ENCODE results near the gene CAMKK2. TPM values are rescaled to one million over a fixed set of nuclear protein-coding genes. Genes with fewer than 3 reads are reported as not detected.
"Not testable (repeated sequence)": the region's sequence is repeated elsewhere in the genome, so short reads cannot be mapped to it uniquely, and the experiment has no call there.

The CAMKK2 gene
- total RNA-seq, 1 donor, result 22.8 TPM

DNA sequence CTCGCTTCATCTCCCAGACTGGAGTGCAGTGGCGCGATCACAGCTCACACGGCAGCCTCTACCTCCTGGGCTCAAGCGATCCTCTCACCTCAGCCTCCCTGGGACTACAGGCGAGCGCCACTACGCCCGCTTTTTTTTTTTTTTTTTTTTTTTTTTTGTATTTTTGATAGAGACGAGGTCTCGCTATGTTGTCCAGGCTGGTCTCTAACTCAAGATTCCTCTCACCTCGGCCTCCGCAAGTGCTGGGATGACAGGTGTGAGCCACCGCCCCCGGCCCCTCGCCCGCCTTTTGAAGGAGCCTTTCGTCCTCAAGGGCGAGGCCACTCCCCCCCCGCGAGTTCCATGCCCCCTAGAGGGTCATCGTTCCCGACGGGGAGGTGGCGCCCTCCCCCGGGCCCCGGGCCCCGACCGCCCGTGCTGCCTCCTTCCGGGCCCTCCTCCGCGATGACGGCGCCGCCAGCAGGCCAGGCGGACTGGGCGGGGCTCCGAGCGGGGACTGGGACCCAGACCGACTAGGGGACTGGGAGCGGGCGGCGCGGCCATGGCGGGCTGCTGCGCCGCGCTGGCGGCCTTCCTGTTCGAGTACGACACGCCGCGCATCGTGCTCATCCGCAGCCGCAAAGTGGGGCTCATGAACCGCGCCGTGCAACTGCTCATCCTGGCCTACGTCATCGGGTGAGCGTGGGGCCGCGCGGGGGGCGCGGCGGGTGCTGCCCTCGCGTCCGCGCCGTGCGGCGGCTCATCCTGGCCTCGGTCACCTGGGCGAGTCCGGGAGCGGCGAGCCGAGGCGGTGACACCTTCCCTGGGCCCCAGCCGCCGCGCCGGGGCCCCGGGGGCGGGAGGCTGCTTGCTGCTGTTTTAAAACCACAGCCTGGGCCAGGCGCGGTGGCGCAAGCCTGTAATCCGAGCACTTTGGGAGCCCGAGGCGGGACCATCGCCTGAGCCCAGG is 86.6 kb downstream of the CAMKK2 start, which contains the start of gene P2RX4:
TSS of gene P2RX4 (plus strand) at position 506 of the 949 bp plus-strand sequence. CDS start at position 542, 36 bp downstream.
- DNase-seq (ENCODE audit: insufficient read length, low spot score, missing footprints), result peak; percentile 94
- no peaks in the 10 kb centered on the region for H3K9me3 ChIP-seq (ENCODE audit: low read depth, low read length)
- H3K4me3 ChIP-seq (ENCODE audit: insufficient read depth, low read length), result peak within 1 kb of the TSS; percentile 83
- H3K4me1 ChIP-seq (ENCODE audit: insufficient read depth, low read length), result peaks cover 13% of the 10 kb centered on the region
- no peaks in the 10 kb centered on the region for H3K36me3 ChIP-seq (ENCODE audit: insufficient read depth, low read length)
- H2AFZ ChIP-seq (ENCODE audit: low read length), result peak within 1 kb of the TSS; percentile 81
- TF ChIP-seq, protein P1, sequence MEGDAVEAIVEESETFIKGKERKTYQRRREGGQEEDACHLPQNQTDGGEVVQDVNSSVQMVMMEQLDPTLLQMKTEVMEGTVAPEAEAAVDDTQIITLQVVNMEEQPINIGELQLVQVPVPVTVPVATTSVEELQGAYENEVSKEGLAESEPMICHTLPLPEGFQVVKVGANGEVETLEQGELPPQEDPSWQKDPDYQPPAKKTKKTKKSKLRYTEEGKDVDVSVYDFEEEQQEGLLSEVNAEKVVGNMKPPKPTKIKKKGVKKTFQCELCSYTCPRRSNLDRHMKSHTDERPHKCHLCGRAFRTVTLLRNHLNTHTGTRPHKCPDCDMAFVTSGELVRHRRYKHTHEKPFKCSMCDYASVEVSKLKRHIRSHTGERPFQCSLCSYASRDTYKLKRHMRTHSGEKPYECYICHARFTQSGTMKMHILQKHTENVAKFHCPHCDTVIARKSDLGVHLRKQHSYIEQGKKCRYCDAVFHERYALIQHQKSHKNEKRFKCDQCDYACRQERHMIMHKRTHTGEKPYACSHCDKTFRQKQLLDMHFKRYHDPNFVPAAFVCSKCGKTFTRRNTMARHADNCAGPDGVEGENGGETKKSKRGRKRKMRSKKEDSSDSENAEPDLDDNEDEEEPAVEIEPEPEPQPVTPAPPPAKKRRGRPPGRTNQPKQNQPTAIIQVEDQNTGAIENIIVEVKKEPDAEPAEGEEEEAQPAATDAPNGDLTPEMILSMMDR (IDR thresholded peaks at IDR 0.05; ENCODE audit: extremely low read depth, low read depth, low read length), result no peak
- peak within 1 kb of the TSS; percentile 94 for H3K4me2 ChIP-seq (ENCODE audit: insufficient read depth, low read length)
- H3K27ac ChIP-seq (ENCODE audit: low read depth, low read length), result peak within 1 kb of the TSS; percentile 63
- H3K79me2 ChIP-seq (ENCODE audit: insufficient read depth, low read length), result peaks cover 4% of the 10 kb centered on the region
- no peaks in the 10 kb centered on the region for H4K20me1 ChIP-seq (ENCODE audit: insufficient read depth, low read length)
- H3K27me3 ChIP-seq (ENCODE audit: insufficient read depth, low read length), result no peaks in the 10 kb centered on the region

DNA sequence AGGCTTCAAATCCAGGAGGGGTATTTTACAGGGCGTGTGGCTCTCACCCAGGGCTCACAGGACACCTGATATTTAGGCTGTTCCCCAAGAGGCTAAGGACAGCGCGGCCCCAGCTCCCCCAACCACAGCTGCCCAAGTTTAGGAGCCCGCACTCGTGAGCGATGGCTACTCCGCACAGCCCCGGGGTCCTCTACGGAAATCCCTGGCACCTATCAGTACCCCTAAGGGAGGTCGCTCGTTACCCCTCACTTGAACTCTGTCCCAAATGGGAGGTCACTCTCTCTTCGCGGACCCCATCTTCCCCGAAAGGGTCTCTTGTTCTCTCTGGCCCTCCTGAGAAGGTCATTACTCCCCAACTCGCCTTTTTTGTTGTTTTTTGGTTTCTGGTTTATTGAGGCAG is 87.3 kb downstream of the CAMKK2 start:
- peak overlapping the region; percentile 94 for H3K4me2 ChIP-seq (ENCODE audit: insufficient read depth, low read length)
- peaks cover 4% of the 10 kb centered on the region for H3K79me2 ChIP-seq (ENCODE audit: insufficient read depth, low read length)
- no peaks in the 10 kb centered on the region for H4K20me1 ChIP-seq (ENCODE audit: insufficient read depth, low read length)
- peak overlapping the region; percentile 81 for H2AFZ ChIP-seq (ENCODE audit: low read length)
- no peaks in the 10 kb centered on the region for H3K9me3 ChIP-seq (ENCODE audit: low read depth, low read length)
- peak; percentile 64 for DNase-seq (ENCODE audit: insufficient read length, low spot score, missing footprints)
- TF ChIP-seq, protein P1 (IDR thresholded peaks at IDR 0.05; ENCODE audit: extremely low read depth, low read depth, low read length), result no peak
- H3K4me1 ChIP-seq (ENCODE audit: insufficient read depth, low read length), result peaks cover 6% of the 10 kb centered on the region
- no peaks in the 10 kb centered on the region for H3K36me3 ChIP-seq (ENCODE audit: insufficient read depth, low read length)
- H3K27me3 ChIP-seq (ENCODE audit: insufficient read depth, low read length), result no peaks in the 10 kb centered on the region
- no peak overlapping the region for H3K27ac ChIP-seq (ENCODE audit: low read depth, low read length)
- H3K4me3 ChIP-seq (ENCODE audit: insufficient read depth, low read length), result no peak overlapping the region

DNA sequence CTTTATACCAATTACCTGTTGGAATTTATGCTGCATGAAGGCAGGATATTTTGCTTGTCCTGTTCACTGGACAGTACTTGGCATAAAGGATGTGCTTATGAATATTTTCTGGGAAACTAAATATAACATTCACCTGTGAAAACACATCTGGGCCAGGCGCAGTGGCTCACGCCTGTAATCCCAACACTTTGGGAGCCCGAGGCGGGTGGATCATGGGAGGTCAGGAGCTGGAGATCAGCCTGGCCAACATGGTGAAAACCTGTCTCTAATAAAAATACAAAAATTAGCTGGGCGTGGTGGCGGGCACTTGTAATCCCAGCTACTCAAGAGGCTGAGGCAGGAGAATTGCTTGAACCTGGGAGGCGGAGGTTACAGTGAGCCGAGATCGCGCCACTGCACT is 87.9 kb downstream of the CAMKK2 start:
- not testable (repeated sequence) for H4K20me1 ChIP-seq (ENCODE audit: insufficient read depth, low read length); H3K9me3 ChIP-seq (ENCODE audit: low read depth, low read length); DNase-seq (ENCODE audit: insufficient read length, low spot score, missing footprints); H3K27ac ChIP-seq (ENCODE audit: low read depth, low read length); H3K36me3 ChIP-seq (ENCODE audit: insufficient read depth, low read length); H3K4me1 ChIP-seq (ENCODE audit: insufficient read depth, low read length); H3K4me3 ChIP-seq (ENCODE audit: insufficient read depth, low read length); H3K79me2 ChIP-seq (ENCODE audit: insufficient read depth, low read length); H3K27me3 ChIP-seq (ENCODE audit: insufficient read depth, low read length); H2AFZ ChIP-seq (ENCODE audit: low read length); H3K4me2 ChIP-seq (ENCODE audit: insufficient read depth, low read length)

DNA sequence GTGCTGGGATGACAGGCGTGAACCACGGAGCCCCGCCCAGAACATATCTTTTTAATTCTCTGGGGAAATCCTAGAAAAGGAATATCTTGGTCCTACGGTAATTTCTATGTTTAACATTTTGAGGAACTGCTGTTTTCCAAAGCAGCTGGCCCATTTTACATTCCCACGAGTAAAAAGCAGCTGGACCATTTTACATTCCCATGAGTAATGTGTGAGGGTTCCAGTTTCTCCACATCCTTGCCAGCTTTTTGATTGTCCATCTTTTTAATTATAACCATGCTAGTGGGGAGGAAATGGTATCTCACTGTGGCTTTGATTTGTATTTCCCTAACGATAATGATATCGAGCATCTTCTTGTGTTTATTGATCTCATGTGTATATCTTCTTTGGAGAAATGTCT is 91.0 kb downstream of the CAMKK2 start:
- H3K4me1 ChIP-seq (ENCODE audit: insufficient read depth, low read length), result peaks cover under 1% of the 10 kb centered on the region
- H3K4me2 ChIP-seq (ENCODE audit: insufficient read depth, low read length), result no peak overlapping the region
- no peaks in the 10 kb centered on the region for H3K27me3 ChIP-seq (ENCODE audit: insufficient read depth, low read length)
- H3K4me3 ChIP-seq (ENCODE audit: insufficient read depth, low read length), result no peak overlapping the region
- TF ChIP-seq, protein P1 (IDR thresholded peaks at IDR 0.05; ENCODE audit: extremely low read depth, low read depth, low read length), result no peak
- H3K79me2 ChIP-seq (ENCODE audit: insufficient read depth, low read length), result no peaks in the 10 kb centered on the region
- H3K36me3 ChIP-seq (ENCODE audit: insufficient read depth, low read length), result no peaks in the 10 kb centered on the region
- H2AFZ ChIP-seq (ENCODE audit: low read length), result no peak overlapping the region
- no peak overlapping the region for H3K27ac ChIP-seq (ENCODE audit: low read depth, low read length)
- DNase-seq (ENCODE audit: insufficient read length, low spot score, missing footprints), result no peak
- H4K20me1 ChIP-seq (ENCODE audit: insufficient read depth, low read length), result no peaks in the 10 kb centered on the region
- H3K9me3 ChIP-seq (ENCODE audit: low read depth, low read length), result no peaks in the 10 kb centered on the region
